T1000 (cell line): Measurements from ENCODE around the gene NR1D1.

ENCODE experiments used
- DNase-seq: peaks from one replicate; lab custom pipeline; 2025; ENCODE audit warnings: mixed read lengths; lab: John Stamatoyannopoulos, UW

NR1D1 gene

DNA sequence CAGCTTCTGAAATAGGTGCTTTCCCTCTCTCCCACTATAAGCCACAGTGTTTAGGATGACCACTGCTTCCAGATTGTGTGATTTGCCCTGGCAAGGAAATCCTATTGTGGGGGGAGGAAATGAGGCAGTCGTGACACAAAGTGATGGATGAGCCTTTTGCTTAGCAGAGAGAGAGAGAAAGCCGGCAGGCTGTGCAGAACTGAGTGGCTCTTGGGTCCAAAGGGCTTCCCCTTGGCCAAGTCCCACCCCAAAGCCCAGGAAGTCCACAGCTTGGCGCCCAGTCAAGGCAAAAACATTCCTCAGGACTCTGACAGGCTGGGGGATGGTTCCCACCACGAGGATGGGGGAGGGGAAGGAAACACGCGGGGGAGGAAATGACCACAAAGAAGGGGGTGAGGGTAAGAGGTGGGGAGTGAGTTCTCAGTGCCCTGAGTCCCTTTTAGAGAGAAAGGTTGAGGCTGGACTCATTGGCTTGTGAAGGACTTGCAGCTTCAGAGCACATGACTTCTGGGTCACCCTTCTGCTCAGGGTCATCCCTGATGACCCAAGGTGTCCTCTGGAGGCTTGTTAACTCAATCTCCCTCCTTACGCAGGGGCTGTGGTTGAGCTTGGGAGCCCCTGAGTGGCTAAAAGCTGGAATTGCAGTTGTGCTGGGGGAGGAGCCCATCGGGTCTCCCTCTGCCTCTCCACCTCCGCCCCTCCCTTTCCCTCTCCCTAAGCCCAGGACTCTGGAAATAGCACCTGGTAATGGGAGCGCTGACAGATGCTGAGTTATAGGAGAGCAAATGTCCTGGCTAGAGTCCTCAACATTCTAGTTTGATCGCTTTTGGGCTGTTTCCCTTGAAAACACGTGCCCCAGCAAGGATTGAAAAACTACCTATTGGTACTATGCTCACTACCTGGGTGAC lies 11.1 kb upstream of the NR1D1 start:
- DNase-seq = peak; percentile 78

DNA sequence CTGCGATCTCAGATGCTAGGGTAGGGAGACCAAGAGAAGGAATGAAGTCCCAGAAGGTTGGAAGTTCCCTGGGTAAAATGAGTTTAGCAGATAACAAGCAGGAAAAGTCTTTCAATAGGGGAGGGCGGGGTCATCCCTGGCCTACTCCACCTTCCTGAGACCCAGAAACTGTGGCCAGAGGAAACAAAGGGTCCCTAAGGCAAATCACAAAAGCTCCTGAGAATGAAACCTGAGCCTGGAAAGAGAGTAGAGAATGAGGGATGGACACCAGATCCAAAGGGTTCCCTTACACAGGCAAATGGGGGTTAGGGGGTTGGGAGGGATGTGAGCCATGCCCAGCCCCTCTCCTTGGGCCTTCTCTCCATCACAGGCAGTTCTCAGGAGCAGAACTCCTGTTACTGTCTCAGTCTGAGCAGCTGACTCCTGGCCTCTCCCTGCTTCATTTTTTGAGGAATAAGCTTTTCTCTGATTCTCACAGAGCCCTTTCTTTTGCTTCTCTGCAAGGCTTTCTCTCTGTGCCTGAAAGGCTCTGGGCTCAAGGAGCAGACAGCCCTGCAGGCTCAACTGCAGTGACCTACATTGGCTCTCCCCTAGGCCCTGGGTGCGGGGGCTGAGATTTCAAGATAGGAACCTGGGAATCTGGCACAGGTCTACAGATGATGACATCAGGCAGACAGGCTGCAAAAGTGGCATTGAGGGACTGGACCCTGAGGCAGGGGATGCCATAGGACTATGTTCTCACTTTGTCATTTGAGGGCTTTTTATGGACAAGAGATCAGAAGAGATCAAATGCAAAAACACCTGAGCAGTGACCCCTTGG lies 9.8 kb upstream of the NR1D1 start:
- DNase-seq = no peak

DNA sequence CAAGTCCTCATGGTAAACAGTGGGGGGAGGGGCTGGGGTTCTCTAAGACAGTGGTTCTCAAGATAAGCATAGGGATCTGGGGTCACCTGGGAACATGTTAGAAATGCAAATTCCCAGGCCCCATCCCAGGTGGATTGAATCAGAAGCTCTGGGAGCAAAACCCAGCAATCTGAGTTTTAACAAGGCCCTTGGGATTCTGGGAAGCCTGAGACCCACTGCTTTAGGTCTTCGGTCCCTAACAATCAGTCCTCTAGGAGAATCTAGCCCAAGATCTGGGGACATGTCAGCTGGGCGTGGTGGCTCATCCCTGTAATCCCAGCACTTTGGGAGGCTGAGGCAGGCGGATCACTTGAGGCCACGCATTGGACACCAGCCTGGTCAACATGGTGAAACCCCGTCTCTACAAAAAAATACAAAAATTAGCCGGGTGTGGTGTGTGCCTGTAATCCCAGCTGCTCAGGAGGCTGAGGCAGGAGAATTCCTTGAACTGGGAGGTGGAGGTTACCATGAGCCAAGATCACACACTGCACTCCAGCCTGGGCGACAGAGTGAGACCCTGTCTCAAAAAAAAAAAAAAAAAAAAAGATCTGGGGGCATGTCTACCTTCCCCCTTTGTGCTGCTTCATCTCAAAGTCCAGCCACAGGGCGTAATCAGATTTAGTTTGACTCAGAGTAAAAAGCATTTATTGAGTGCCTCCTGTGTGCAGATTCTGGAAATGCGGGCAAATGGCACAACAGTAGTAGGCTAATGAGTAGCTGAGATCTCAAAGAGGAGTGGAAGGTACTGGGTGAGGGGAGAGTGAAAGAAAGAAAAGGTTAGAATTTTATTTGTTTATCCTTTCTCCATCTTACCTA lies 8.8 kb upstream of the NR1D1 start:
- no peak for DNase-seq

DNA sequence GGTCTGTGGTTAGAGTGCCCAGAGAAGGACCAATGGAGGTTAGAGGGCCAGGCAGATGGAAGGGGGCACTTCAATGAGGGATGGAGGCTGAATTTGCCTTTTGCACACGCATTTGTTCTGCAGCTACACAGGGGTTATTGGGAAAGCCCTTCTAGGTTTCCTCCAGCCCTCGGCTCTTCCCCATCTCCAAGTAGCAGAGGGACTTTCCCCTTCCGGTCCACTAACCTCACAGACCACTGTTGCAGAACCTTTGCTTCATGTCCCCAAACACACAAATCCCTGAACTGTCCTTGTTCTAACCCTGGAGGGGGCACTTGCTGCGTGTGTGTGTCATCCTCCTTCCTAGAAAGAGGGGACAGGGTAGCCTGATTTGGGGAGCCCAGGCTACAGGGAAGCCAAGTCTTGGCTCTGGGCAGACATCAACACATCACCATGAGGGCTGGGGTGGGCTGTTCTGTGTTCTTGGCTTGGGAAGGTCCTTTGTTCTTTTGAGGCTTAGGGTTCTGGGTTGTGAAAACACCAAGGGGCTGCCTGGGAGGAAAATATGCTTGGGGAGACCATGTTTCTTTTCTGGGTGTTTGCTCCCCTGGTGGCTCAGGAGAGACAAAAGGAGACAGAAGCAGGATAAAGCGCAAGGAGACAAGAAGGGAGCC lies 7.3 kb upstream of the NR1D1 start:
- no peak for DNase-seq

DNA sequence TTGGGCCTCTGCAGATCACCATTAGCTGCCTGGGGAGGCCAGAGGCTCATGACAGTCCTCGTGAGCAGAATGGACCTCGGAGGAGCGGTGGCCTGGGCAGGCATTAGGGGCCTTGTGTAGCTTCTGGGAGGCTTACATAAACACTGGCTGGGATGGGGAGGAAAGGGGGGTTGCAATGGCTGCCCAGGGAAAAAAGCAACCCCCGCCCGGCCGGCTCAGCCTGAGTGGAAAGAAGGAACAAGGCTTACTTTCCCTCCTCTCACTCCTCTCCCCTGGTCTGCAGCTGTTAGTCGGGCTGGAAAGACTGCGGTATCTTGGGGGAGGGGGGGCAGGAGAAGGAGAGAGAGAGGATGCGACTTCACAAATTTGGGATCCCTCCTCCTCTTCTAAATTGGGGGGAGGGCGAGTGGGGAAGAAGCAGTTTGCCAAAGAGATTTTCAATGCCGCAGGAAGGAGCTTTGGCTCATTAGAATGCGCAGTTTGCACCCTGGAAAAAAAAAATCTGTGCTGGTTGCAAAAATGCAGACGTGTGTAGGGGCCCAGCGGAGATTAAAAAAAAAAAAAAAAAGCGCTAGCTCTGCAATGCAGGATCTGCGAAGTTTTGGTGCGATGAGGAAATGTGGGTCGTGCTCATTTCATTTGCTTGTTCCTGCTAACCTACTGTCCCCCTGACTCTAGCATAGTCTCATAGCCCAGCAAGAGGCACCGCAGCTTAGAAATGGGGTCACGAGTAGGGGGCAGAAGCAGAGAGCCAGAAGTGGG lies 6.6 kb upstream of the NR1D1 start:
- DNase-seq = no peak

DNA sequence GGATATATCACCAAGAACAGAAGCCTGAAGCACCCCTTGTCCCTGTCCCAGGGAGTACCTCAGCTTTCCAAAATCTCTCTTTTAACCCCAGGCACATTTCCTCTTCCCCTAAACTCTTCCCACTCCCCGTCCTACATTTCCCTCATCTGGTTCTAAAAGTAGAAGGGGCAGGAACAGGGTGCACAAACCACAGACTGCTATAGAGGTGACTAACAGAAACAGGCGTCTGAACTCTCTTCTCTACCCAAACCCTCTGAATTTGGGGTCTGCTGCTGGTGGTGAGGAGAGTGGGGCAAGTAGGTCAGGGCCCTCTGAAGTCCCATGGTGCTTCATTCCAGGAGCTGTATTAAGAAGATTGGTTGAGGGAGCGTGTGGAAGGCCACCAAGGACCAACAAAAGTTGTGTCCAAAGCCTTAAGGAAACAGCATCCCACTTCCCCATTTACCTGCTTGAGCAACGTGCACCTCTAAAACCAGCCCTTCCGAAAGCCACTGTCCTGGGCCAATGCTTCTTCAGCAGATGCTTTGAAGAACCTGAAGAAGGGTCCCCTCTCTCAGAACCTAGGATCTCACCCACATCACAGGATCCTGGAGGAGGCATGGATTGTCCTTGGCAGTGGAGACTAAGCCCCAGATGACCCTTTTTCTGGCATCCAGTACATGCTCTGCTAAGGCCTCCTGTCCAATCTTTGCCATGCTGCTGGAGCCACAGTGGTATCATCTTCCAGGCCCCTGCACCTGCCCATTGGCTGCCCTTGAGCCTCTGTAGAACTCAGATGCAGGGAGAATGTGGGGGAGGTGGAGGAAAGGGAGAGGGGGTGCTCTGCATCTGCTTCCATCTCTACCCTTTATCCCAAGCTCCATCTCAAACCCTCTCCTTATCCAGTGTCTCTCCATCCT lies 5.7 kb upstream of the NR1D1 start:
- DNase-seq = no peak

DNA sequence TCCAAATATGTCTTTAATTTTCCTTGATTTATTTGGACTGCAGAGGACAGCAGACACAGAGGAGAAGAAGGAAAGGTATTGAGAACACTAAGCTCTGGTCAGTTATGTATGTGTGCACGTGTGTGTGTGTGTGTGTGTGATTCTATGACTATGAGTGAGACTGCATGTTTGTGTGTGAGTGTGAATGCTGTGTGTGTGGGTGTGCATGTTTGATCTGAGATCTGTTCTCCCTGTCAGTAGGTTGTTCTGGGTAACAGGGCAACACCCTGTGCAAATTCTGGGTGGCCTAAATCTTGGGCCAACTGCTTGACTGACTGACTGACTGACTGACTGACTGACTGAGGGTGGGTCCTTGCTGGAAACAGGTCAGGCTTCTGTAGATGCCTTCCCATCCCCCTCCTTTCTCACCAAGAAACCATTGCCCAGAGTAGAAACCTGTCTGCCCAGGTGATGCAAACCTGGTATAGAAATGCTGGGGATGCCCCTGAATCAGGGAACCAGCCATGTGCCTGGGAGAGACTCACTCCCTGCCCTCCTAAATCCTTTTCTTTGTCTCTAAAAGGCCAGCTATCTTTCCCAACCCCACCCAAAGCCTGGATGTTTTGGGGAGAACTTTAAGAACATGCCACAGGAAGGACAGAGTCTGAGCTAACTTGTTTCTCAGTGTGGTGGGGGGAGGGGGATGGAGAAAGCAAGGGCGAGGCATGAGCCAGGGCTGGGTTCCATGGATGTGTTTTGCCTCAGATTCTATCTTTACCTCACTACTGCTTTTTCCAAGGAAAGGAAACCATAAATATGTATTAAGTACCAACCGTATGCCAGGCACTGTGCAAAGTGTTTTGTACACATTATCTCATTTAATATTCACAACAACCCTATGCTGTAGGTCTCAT lies 4.5 kb upstream of the NR1D1 start:
- DNase-seq = no peak

DNA sequence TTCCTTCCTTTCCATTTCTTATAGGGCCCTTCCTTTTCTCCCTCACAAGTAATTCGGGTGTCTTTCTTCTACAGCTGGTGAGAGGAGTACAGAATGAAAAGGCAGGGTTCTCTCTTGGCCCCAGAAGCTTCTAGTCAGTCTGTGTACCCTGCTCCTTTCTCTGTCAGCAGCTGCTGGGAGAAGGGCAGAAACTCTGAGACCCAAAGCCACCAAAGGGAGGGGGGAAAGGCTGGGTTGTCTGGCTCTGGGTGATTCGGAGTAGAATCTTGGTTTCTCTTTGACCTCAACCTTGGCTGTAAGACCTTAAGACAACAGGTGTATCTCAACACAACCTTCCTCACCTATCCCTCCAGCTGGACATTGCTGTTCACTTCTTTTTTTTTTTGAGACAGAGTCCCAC lies 3.3 kb upstream of the NR1D1 start:
- no peak for DNase-seq

DNA sequence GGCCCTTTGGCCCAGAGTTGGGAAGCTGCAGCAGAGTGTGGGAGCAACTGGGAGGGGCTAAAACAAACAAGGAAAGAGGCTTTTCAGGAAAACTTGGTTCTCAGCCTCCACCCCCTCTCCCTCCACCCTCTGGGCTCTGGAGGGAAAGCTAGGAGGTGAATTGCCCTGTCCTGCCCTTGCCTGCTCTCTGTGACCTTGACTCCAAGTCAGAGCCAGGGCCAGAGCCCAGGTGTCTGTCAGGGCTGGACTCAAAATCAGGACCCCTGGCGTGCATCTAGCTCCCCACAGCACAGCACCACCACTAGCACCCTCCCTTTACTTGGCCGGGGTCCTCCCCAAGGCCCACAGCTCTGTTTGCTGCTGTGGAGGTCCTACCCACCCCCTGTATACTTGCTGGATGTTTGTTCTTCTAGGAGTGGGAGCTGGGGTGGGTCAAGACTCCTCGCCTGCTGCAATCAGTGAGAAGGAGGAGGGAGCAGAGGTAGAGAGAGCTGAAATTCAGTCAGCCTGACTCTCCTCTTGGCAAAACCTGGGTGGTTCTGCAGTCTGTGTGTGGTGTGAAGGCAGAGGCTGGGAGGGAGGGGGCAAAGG lies 2.8 kb upstream of the NR1D1 start:
- DNase-seq = no peak

DNA sequence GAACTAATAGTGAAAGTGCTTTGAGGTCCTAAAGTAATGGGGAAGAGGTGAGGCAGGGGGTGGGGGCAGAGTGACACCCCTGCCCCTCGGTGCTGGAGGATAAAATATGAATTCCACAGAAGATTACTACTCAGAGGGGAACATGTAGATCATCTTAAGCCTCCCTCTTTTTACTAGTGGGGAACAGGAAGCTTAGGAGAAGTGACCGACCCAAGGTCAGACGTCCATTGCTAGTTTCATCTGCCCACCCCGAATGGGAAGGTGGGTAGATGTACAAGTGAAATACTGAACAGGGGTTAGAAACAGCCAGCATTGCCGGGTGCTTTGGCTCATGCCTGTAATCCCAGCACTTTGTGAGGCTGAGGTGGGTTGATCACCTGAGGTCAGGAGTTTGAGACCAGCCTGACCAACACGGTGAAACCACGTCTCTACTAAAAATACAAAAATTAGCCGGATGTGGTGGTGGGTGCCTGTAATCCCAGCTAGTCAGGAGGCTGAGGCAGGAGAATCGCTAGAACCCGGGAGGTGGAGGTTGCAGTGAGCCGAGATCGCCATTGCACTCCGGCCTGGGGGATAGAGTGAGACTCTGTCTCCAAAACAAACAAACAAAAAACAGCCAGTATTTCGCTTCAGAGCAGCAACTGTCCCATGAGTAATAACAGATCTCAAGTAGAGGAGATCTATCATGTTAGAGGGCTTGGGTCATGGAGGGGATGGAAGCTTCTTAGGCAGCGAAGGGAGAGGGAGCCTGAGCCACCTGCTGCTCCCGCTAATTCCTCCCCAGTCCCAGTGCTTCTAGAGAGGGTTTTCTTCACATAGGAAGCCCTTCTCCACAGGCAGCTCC lies 1.2 kb upstream of the NR1D1 start:
- DNase-seq = no peak

DNA sequence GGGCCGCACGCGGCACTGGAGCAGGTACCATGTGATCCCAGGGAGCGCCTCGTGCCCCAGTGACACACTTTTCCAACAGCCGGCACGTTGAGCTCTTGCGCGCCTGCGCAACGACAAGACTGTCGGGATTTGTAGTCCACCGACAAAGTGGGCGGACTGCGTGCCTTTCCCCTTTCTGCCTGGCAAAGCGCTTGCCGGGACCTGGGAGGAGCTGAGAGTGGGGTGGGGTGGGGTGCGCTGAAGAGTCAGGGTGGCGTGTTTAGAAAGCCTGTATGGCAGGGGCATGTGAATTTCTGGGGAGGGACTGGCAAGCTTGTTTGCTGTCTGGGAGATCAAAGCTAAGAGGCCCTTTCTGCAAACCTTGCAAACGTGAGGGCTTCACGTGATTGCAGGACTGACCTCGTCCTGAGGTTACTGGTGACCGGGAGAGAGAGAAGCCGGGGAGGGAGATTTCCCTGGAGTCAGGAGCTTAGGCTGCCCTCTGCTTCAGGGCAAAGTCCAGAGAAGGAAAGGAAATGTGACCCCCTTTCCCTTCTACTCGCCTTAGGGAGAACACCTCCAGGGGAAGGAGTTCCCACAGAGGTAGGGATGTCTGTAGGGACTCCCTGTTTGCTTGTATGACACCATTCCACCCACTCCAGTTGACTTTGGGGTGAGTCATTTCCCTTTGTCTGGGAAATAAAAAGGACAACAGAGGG lies 429 bp upstream of the NR1D1 start:
- DNase-seq = peak; percentile 98

DNA sequence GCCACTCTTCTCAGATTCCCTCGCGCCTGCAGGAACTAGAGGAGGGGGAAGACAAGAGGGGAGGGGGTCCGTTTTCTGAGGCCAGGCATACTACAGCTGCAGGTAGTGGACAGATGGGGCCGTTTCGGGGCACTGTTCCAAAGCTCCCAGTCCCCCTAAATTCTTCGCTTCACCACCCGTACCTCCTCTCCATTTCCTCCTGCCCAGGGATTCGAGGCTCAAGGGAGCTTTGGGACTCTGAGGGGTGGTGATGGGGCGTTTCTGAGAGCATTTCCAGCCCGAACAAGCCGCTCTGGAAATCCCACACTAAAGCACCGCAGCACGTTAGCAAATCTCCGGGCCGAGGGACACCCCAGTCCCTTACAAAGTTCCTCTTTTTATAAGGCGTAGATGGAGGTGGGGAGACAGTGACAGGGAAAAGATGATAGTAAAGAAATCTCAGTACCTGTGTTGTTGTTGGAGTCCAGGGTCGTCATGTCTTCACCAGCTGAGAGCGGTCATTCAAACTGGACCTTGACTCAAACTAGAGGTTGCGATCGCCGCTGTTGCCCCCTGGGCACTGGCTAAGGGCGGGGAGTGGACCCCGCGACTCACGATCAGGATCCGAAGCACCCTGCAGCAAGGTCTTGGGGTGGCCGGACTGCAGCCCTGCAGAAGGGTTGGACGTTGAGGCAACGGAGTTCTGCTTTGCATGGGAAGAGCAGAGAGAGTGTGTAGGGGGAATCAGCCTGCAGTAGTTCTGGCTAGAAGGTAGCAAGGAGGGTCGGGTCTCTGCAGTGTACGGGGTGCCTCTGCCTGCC lies 570 bp downstream of the NR1D1 start:
- DNase-seq = no peak

DNA sequence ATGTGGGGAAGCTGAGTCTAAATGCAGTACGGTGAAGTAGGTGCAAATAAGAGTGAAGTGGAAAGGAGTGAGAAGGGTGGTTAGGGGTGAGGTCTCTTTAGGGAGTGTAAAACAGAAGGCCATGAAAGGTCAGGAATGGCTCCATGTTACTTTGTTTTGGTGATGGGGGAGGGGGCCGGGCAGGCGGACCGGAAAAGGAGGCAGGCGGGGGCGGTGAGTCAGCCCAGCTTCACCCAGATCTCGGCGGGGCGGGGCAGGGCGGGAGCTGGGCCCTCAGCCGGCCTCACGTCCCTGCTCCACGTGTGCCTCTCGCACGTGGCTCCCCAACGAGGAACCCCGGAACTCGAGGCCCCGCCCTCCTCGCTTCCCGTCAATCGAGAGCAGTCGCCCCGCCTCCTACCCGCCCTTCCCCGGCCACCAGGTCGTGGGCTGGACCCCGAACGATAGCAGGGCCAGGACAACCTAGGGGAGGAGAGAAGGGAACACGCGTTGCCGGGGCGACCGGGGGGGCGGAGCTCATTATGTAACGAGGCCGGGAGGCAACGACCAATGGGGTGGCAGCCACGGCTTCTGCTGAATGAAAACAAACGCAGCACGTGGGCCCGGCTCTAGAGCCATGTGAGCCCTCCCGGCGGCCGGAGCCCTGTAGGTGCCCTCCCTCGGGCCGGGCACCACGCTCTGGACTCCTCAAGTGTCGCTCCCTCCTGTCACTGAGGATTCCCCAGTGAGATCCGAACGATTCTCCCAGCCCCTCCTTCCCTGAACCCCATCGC lies 1.4 kb downstream of the NR1D1 start:
- peak; percentile 99 for DNase-seq

DNA sequence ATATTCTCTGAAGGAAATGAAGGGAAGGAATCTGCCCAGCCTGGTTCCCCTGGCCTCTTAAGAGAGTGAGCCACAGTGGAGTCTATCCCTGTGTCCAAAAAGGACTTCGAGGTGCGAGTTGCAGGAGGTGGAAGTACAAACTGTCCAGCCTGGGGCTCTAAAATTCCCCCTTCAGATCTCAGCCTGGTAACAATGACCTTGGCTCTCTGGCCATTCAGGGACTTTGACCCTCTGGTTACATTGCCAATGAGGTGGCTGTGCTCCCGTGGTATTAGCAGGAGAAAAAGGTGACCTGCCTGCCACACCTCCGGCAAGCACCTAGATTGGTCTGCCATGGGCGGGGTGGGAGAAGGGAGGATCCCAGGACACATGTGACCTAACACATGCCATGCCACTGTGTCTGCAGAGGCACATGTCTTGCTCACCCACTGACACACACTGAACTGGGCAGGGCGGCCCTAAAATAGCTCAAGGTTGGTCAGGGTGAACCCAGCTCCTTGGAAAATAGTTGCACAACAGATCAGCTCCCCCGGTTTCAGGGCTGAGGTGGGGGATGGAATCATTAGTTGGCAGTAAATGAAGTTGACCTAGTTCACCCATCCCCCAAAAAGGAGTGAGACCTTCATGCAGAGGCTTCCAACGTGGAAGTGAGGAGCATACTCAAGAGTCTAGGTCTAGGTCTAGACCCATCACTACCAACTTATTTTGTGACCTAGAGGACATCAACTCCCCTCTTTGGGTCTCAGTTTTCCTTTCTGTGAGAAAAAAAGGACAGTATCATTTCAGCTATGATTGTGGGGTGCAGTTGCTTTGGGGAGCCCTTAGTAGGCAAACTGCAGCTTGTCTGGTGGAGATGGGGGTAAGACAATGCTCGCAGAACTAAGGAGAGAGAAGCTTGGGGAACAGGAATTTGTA lies 2.2 kb downstream of the NR1D1 start:
- DNase-seq = no peak
